Measurements from ENCODE around the gene CNKSR3.

DNA sequence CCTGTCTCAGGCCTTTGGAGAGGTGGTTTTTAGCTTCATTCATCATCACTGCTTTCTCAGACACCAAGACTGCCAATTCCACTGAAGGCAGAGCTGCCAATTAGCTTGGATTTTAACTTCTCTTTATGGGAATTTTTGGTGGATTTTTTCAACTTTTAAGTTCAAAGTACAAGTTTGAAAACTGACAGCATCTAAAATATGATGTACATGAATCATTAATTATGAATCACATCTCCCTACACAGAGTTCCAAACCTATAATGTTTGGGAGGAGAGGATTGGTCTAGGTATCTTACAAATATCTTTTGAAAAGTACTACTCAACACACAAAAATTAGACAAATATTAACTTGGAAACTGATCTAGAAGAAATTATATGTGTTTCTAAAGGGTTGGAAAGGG is 25.5 kb downstream of the CNKSR3 start:
- TF ChIP-seq POLR2A (IDR thresholded peaks at IDR 0.05): no peak
- TF ChIP-seq, protein P1, sequence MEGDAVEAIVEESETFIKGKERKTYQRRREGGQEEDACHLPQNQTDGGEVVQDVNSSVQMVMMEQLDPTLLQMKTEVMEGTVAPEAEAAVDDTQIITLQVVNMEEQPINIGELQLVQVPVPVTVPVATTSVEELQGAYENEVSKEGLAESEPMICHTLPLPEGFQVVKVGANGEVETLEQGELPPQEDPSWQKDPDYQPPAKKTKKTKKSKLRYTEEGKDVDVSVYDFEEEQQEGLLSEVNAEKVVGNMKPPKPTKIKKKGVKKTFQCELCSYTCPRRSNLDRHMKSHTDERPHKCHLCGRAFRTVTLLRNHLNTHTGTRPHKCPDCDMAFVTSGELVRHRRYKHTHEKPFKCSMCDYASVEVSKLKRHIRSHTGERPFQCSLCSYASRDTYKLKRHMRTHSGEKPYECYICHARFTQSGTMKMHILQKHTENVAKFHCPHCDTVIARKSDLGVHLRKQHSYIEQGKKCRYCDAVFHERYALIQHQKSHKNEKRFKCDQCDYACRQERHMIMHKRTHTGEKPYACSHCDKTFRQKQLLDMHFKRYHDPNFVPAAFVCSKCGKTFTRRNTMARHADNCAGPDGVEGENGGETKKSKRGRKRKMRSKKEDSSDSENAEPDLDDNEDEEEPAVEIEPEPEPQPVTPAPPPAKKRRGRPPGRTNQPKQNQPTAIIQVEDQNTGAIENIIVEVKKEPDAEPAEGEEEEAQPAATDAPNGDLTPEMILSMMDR (IDR thresholded peaks at IDR 0.05): no peak

Data from body of pancreas (tissue), 4 donors.